ENCODE data around the gene FFAR4. TPM values are rescaled to one million over a fixed set of nuclear protein-coding genes. Genes with fewer than 3 reads are reported as not detected.

Gene FFAR4
- total and polyA plus RNA-seq, 2 of the 4 experiments (the other 2 are of a cell fraction), result not detected

GRCh38 chr10:93590638-93591037 is 24.2 kb downstream of the FFAR4 start:
- Histone ChIP-seq H2AK9ac (replicated peaks; ENCODE audit: low read depth, low read length, poor library complexity) (no peak overlapping the region), H3K79me1 (ENCODE audit: low read depth in 1 of 2, low read length in 2 of 2) (no peaks in the 10 kb centered on the region), H3K36me3 (ENCODE audit: control insufficient read depth, insufficient read depth, low read length) (no peaks in the 10 kb centered on the region), H3K56ac (ENCODE audit: extremely low read depth, insufficient read depth, low read length) (no peak overlapping the region), H3K9ac (ENCODE audit: low read depth, low read length) (no peak overlapping the region), H3K4me3 (ENCODE audit: insufficient read depth, low read depth, low read length) (no peak overlapping the region), H2BK20ac (ENCODE audit: low read depth, low read length) (no peak overlapping the region), H2AK5ac (ENCODE audit: low read depth, low read length) (no peak overlapping the region), H4K91ac (ENCODE audit: insufficient read depth, low read depth, low read length) (no peak overlapping the region), H4K5ac (ENCODE audit: low read depth, low read length) (no peak overlapping the region), H2BK120ac (ENCODE audit: low read depth, low read length) (no peak overlapping the region), H3K4me1 (ENCODE audit: control insufficient read depth, insufficient read depth, low read length) (no peaks in the 10 kb centered on the region), H2BK5ac (ENCODE audit: low read depth, low read length, poor library complexity, severe bottlenecking) (no peak overlapping the region), H3K4ac (ENCODE audit: low read depth, low read length) (no peak overlapping the region), H4K20me1 (ENCODE audit: insufficient read depth, low read length) (no peaks in the 10 kb centered on the region), H3K14ac (replicated peaks; ENCODE audit: low read depth, low read length) (no peak overlapping the region), H3K18ac (ENCODE audit: low read depth, low read length) (no peak overlapping the region), H3K4me2 (ENCODE audit: low read depth, low read length) (no peak overlapping the region), H2AFZ (replicated peaks; ENCODE audit: low read length, poor library complexity) (no peak overlapping the region), H4K8ac (ENCODE audit: low read depth in 2 of 2, low read length in 2 of 2) (no peak overlapping the region), H3K23ac (ENCODE audit: low read depth, low read length) (no peak overlapping the region), H2BK15ac (ENCODE audit: low read depth, low read length) (no peak overlapping the region), H3K9me1 (ENCODE audit: insufficient read depth, low read length) (no peaks in the 10 kb centered on the region), H3K27ac (ENCODE audit: insufficient read depth, low read length) (no peak overlapping the region), H3K27me3 (ENCODE audit: control insufficient read depth, insufficient read depth, low read length) (peaks cover 26% of the 10 kb centered on the region), H3K9me3 (ENCODE audit: control insufficient read depth, insufficient read depth, low read length) (no peaks in the 10 kb centered on the region)
- intact Hi-C loops (cut with micrococcal nuclease), result no loop called here
- ChIA-PET CTCF (no interaction called here), POLR2A (ENCODE audit: unreplicated experiment) (no interaction called here)
- no TSS peak for BruUV-seq (replicated peaks)
- dilution Hi-C loops (cut with HindIII; ENCODE audit: low sequenced_read_pairs, unreplicated experiment), result no loop called here
- DNase-seq (no peak), ATAC-seq (ENCODE audit: low read depth) (no peak)
- 90% methylated on average over 3 of the region's 7 CpGs; no CpG with 5 or more reads in 1 of the 2 experiments for WGBS, 2 experiments (ENCODE audit: extremely low coverage in 2 of 2, insufficient read length in 1 of 2)
- no peak for TF ChIP-seq MXI1 (IDR thresholded peaks at IDR 0.05; ENCODE audit: borderline replicate concordance, low read depth, low read length)
- in situ Hi-C loops (cut with MboI; ENCODE audit: low sequenced_read_pairs), result no loop called here
